ENCODE measurements around the gene LINC01488. TPM values are rescaled to one million over a fixed set of nuclear protein-coding genes. Genes with fewer than 3 reads are reported as not detected.

The LINC01488 gene
- total RNA-seq, 1 experiment from 2014 or later, result not detected

GRCh38 chr11:69513196-69513595 lies 31.7 kb downstream of the LINC01488 start:
- H3K4me1 ChIP-seq (ENCODE audit: control insufficient read depth in 1 of 2, insufficient read depth in 2 of 2, low read length in 2 of 2), result peaks cover 0 to 25% of the 10 kb centered on the region in 2 experiments; a peak in 3 of 4 replicates
- H3K36me3 ChIP-seq (ENCODE audit: control insufficient read depth in 1 of 2, insufficient read depth in 2 of 2, low read length in 2 of 2), result no peaks in the 10 kb centered on the region
- no TSS peak for BruUV-seq (replicated peaks)
- no peaks in the 10 kb centered on the region for H3K79me2 ChIP-seq (ENCODE audit: insufficient read depth, low read length)
- H2AFZ ChIP-seq (ENCODE audit: low read depth, low read length, poor library complexity, severe bottlenecking), result no peak overlapping the region
- TF ChIP-seq EZH2 (IDR thresholded peaks at IDR 0.05) (no peak), ELF1 (IDR thresholded peaks at IDR 0.05; ENCODE audit: borderline replicate concordance, low read depth) (no peak), ZBTB33 (IDR thresholded peaks at IDR 0.05; ENCODE audit: extremely low read depth, insufficient replicate concordance, low read length) (no peak), CTCF (IDR thresholded peaks at IDR 0.05 in 2 of 3, conservative IDR thresholded peaks at IDR 0.05 in 1 of 3; ENCODE audit: borderline replicate concordance in 1 of 3, insufficient read depth in 1 of 3, low read depth in 2 of 3, low read length in 2 of 3) (no peak), ZFX (IDR thresholded peaks at IDR 0.05) (no peak), JUND (IDR thresholded peaks at IDR 0.05) (no peak), TCF7L2 (IDR thresholded peaks at IDR 0.05; ENCODE audit: borderline replicate concordance, extremely low read depth, insufficient read depth, insufficient read length) (no peak), ATF3 (IDR thresholded peaks at IDR 0.05) (no peak), EZH2phosphoT487 (IDR thresholded peaks at IDR 0.05; ENCODE audit: borderline replicate concordance) (no peak), SIN3A (IDR thresholded peaks at IDR 0.05; ENCODE audit: low read depth) (no peak), REST (IDR thresholded peaks at IDR 0.05; ENCODE audit: low read depth) (no peak), POLR2A (IDR thresholded peaks at IDR 0.05; ENCODE audit: borderline replicate concordance, extremely low read depth, insufficient read depth, insufficient read length) (no peak), EGR1 (IDR thresholded peaks at IDR 0.05; ENCODE audit: low read depth) (no peak), CEBPB (IDR thresholded peaks at IDR 0.05; ENCODE audit: low read depth) (no peak), RAD21 (IDR thresholded peaks at IDR 0.05; ENCODE audit: low read depth) (no peak), FOSL1 (IDR thresholded peaks at IDR 0.05; ENCODE audit: low read depth) (no peak), SP1 (IDR thresholded peaks at IDR 0.05; ENCODE audit: low read depth) (no peak), CBX3 (IDR thresholded peaks at IDR 0.05; ENCODE audit: low read depth) (no peak), MAX (IDR thresholded peaks at IDR 0.05) (no peak), ZNF274 (IDR thresholded peaks at IDR 0.05; ENCODE audit: low read depth, low read length) (no peak)
- H3K27ac ChIP-seq (ENCODE audit: low read depth, low read length), result no peak overlapping the region
- no peaks in the 10 kb centered on the region for H3K9me2 ChIP-seq (ENCODE audit: insufficient read depth)
- H3K4me3 ChIP-seq (replicated peaks in 1 of 2; ENCODE audit: low read depth in 1 of 2, low read length in 2 of 2), result no peak overlapping the region
- intact Hi-C loops (cut with micrococcal nuclease), result no loop called here
- H3K4me2 ChIP-seq (ENCODE audit: low read length), result no peak overlapping the region
- CTCF ChIA-PET, result no interaction called here
- RAD21 ChIA-PET (ENCODE audit: low non-redundant PET in 1 of 2, low total read pairs in 2 of 2, uncharacterized antibody in 2 of 2, unreplicated experiment in 2 of 2), result no interaction called here
- ATAC-seq (no peak), DNase-seq (ENCODE audit: low read depth, low spot score) (no peak)
- H4K20me1 ChIP-seq (ENCODE audit: insufficient read depth), result no peaks in the 10 kb centered on the region
- H3K27me3 ChIP-seq (ENCODE audit: insufficient read depth, low read length), result no peaks in the 10 kb centered on the region
- H3K9ac ChIP-seq (ENCODE audit: low read length), result no peak overlapping the region
- POLR2A ChIA-PET, result no interaction called here
- H3K9me3 ChIP-seq (ENCODE audit: control insufficient read depth in 1 of 2, insufficient read depth in 1 of 2, low read depth in 1 of 2, low read length in 2 of 2), result no peaks in the 10 kb centered on the region; a peak in 2 of 4 replicates
